NCI-H524 (cell line): ENCODE measurements around the gene PTPN14.
"Not testable (repeated sequence)": the region's sequence is repeated elsewhere in the genome, so short reads cannot be mapped to it uniquely, and the experiment has no call there.

Experiments used
- DNase-seq, 2 experiments: peaks; one replicate each; lab custom pipeline; 2025; lab: John Stamatoyannopoulos, UW

Gene PTPN14

DNA sequence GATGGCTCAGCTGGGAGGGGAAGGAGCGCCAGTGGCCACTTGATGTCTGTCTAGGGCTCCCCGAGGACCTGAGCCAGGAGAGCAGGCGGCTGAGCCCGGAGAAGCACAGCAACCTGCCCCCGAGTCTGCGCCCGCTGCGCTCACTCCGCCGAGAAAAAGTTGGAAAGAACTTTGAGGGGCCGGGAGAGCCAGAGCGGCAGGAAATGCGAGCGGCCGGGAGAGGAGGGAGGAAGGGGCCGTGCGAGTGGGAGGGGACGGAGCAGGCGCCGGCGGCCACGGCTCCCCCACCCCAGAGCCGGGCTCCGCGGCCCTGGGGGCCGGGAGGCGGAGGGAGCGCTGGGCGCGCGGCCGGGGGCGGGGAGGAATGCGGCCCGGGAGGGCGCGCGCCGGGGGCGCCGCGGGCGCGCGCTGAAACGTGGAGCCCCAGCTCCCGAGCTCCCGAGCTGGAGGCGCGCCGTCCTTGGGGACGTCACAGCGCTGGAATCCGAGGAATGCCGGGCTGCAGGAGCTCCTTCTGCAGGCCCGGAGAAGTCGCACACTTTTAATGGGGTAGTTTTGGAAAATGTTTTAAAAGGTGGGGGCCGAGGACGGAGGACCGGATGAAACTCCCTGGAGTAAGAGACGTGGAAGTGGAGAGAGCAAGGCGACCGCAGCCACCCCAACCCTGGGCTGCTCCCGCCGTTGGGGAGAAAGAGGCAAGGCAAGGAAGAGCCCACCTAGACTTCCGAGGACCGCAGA is at the start of gene PTPN14:
Gene PTPN14 (minus strand): TSS at position 167 of the 738 bp plus-strand sequence. CDS start 86,799 bp downstream, outside the sequence.
- DNase-seq = peak; percentile 79 to 80

DNA sequence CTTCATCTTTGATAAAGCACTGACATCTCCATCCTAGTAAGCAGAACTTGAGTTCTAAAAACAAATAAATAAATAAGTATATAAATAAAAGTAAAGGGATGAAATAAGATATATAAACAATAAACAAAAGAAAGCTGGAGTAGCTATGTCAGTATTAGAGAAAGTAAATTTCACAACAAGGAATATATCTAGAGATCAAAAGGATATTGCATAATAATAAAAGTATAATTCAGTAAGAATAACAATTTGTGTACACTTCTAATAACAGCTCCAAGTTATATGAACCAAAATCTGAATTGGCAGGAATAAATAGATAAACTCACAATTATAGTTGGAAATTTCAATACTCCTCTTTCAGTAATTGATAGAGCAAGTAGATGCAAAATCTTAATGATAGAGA is 41.8 kb upstream of the PTPN14 start:
- no peak for DNase-seq

DNA sequence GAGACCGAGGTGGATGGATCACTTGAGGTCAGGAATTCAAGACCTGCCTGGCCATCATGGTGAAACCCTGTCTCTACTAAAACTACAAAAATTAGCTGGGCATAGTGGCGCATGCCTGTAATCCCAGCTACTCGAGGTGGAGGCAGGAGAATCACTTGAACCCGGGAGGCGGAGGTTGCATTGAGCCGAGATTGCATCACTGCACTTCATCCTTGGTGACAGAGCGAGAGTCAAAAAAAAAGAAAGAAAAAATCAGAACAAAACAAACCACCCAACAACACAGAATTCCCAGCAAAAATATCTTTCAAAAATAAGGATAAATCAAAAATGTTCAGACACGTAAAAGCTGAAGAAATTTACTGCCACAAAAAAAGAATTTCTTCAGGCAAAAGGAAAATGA is 40.5 kb upstream of the PTPN14 start:
- DNase-seq = not testable (repeated sequence)

DNA sequence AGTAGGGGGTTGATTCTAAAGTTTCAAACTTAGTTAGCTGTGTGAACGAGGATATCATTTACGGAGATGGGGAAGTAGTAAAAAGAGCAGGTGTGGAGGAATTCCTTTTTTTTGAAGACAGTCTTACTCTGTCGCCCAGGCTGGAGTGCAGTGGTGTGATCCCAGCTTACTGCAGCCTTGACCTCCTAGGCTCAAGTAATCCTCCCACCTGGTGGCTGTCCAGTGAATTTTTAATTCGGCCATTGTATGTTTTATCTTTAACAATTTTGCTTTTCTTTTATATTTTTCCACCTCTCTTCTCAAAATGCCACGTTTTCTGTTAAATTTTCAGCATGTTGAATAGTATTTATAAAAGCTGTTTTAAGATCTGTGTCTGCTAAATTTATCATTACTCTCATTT is 39.3 kb upstream of the PTPN14 start:
- no peak for DNase-seq

DNA sequence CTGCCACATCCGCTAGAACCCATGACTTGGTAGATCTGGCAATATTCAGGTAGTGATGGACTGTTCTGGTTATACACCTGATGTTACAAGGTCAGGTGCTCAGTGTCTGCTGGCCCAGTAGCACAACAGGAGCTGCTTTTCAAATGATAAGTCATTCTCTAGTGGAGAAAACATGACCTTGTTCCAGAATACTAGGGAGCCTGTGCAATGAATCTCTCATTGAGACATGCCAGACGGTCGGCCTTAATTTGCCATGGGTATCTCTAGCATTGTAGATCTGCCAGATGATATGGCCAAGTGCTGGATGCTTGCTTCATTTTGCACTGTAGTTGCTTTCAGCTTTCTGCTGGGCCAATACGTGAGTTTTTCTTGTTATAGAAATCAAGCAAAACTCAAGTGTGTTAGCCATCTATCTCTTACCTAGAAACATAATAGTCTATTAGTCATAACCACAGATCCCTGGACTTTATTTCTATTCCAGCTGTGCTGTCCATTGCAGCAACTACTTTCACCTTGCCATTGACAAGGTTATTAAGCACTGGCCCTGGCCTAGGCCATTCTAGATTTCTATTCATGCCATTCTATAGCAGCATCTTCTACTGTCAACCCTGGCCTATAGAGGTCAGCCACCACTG is 37.7 kb upstream of the PTPN14 start:
- no peak for DNase-seq

DNA sequence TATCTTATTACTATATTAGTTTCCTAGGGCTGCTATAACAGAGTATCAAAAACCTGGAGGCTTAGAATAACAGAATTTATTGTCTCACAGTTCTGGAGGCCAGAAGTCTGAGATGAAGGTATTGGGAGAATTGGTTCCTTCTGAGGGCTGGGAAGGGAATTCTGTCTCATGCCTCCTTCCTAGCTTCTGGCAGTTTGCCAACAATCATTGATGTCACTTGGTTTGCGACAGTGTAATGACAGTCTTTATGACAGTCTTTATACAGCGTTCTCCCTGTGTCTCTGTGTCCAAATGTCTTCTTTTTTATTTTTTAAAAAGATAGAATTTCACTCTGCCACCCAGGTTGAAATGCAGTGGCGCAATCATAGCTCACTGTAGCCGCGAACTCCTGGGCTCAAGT is 35.8 kb upstream of the PTPN14 start:
- DNase-seq = no peak

DNA sequence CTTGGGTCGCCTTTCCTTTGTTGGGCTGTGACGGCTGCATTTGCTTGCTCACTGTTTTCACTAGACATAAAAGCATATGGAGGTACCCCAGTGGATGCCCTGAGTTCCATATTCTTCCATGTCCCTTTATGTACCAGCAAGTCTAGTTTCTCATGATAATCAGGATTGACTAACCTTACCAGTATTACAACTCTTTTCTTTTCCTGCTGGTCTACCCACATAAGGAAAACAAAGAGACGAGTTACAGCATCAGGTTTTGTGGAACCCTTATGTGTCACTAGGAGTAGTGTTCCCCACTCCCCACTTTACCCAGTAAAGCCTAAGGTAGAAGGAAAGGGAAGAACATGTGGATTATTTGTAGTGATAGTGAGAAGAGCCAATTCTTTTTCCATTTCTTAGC is 35.2 kb upstream of the PTPN14 start:
- DNase-seq = no peak

DNA sequence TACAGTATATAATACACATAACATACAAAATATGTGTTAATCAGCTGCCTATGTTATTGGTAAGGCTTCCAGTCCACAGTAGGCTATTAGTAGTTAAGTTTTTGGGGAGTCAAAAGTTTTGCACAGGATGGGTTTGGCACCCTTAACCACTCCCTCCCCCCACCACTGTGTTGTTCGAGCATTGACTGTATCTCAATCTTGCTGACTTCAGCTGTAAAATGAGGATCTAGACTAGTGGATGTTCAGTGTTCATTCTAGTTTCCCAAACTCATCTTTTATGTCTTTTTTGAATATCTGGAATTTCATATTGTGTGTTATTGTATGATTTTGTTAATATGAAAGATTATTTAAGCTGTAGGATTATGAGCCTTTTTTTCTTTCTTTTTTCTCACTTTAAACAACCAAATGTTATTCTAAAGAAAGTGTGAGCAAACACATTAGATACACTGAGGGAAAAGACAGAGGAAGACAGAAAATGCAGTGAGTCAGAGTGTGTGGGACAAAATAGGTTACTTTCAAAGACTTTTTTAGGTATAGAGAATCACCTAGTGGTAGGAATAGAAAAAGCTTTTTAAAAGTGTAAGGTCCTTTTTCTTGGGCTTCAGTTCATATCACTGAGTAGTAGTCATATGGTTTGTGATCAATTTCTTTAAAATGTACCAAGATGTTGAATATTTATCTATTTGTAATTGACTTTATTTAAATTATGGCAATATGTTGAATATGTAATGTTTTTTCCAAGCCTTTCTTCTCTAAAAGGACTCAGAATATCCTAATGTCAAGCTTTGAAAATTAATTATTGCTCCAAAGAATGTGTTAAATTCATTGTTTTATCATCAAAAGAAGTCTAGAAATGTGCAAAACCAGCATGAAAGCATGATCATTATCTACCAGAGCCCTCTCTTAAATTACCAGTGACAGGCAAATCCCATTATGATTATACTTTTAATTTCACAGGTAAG is 33.7 kb upstream of the PTPN14 start:
- DNase-seq = peak in 1 of 2 experiments; percentile 57

DNA sequence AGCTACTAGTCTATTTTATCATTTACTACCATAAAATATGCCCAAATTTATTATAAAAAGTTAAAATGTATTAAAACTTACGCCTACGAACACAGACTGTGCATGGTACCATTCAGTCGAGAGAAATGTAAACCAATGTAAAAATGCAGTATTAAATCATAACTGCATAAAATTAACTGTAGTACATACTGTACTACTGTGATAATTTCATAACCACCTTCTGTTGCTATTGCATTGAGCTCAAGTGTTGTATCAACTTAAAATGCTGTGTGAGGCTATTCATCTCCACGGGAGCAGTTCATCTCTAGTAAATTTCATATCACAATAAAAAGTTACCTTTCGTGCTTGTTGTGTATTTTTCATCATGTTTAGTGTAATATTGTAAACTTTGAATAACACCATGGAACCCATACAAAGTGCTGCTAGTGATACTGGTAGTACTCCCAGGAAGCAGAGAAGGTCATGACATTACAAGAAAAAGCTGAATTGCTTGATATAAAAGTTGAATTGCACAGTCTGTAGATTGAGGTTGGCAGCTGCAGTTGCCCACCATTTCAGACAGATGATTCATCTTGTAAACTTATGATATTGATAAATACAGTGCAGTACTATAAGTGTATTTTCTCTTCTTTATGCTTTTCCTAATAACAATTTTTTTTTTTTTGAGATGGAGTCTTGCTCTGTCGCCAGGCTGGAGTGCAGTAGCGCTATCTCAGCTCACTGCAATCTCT is 32.6 kb upstream of the PTPN14 start:
- DNase-seq = no peak

DNA sequence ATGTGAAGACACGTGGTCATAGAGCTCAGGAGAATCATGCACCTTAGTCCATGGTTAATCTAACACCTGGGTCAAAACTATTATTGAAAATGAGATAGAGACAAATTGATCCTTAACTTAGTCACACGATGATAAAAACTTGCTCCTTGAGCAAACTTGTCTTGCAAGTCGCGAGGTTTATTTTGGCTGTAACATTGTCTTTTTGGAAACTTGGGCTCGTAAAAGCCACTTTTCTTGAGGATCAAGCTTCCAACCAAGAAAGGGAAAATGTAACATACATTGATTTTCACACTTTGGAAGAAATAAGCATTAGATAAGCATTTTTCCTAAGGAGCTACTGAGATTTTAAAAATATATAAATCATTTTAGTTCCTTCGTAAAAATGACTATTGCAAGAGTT is 31.7 kb upstream of the PTPN14 start:
- DNase-seq = no peak

DNA sequence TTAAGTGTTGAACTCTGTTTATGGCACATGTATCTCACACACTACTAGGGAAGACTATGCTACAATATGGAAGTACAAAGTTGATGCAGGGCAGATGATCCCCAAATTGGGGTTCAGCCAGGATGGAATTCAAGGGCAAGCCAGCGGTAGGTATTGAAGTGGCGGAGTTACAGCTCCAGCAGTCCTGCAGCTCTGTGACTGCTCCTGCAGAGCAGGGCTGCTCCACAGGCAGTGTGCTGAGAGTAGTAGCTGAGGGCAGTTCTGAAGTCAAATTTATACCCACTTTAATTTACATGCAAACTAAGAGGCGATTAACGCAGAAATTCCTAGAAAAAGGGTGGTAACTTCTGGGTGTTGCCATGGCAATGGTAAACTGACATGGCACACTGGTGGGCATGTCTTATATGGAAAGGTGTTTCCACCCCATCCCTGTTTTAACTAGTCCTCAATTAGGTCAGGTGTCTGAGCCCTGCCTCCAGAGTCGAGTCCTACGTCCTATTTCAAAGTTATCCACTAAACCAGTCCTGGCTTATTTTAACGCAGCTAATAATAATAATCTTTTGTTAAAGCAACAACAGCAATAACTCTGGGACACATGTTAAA is 31.0 kb upstream of the PTPN14 start:
- no peak for DNase-seq

DNA sequence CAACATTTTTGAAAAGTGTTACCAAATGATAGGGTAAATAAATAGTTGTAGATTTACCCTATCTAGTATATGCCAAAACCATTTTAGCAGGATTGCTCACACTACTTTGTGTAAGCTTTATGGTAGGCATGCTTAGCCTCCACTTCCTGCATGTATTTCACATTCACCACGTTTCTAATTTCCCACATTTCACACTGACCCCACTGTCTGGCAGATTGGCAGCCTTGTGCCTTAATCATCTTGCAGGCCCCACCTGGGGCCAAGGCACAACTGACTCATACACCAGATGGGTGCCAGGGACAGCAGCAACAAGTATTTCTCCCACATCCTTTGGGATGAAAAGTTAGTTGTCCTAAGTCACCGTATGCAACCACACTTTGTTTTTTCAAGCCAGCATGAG is 30.4 kb upstream of the PTPN14 start:
- peak; percentile 20 to 82 for DNase-seq

DNA sequence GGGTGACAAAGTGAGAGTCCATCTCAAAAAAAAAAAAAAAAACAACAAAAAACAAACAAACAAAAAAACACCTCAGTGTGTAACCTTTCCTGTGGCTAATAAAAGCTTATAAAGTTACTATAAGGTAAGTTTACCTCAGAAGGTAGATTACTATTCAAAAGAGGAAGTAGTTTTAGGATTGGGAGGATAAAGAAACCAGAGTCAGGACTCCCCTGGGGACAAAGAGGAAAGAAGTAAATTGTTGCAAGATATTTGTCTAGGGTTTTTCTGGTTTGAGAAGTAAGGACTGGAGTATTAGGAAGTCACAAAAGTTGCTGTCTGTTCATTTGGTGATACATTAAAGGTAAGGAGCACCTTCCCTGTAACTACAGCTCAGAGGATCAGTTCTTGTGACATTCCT is 27.8 kb upstream of the PTPN14 start:
- no peak for DNase-seq

DNA sequence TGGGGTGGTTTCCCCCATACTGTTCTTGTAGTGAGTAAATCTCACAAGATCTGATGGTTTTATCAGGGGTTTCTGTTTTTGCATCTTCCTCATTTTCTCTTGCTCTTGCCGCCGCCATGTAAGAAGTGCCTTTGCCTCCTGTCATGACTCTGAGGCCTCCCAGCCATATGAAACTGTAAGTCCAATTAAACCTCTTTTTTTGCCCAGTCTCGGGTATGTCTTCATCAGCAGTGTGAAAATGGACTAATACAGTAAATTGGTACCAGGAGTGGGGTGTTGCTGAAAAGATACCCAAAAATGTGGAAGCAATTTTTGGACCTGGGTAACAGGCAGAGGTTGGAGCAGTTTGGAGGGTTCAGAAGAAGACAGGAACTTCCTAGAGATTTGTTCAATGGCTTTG is 24.7 kb upstream of the PTPN14 start:
- DNase-seq = not testable (repeated sequence)

DNA sequence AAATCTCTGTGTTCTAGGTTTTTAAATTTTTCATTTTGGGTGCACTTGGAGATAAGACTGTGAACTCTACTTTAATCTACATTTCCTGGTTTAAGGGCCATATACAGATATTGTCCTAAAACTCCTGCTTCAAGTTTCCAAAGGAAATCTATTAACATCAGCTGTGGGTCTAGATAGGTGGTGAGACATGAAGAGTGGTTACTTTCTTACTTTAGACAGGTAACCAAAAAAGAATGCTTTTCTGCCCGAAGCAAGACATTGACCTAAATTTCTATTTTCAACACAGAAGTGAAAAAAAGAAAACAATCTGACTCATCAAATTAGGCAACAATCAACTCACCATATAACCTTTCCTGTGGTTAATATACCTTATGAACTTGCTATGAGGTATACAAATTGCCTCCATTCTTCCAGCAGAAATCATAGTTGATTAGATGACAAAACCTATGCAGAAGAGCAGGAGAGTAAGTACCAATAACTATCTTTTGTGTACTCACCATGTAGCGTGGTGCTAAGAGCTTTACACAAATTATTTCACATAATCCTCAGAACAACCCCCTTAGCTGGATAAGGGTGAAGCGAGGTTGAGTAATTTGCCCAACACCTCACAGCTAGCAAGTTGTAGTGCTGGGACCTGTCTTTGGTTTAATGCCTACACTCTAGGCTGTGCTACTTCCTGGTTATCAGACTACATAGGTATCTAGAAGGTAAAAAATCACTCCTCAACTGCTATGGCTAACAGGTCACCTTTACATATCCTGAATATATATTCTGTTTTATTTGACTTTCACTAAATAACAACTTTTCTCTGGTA is 23.4 kb upstream of the PTPN14 start:
- no peak for DNase-seq

DNA sequence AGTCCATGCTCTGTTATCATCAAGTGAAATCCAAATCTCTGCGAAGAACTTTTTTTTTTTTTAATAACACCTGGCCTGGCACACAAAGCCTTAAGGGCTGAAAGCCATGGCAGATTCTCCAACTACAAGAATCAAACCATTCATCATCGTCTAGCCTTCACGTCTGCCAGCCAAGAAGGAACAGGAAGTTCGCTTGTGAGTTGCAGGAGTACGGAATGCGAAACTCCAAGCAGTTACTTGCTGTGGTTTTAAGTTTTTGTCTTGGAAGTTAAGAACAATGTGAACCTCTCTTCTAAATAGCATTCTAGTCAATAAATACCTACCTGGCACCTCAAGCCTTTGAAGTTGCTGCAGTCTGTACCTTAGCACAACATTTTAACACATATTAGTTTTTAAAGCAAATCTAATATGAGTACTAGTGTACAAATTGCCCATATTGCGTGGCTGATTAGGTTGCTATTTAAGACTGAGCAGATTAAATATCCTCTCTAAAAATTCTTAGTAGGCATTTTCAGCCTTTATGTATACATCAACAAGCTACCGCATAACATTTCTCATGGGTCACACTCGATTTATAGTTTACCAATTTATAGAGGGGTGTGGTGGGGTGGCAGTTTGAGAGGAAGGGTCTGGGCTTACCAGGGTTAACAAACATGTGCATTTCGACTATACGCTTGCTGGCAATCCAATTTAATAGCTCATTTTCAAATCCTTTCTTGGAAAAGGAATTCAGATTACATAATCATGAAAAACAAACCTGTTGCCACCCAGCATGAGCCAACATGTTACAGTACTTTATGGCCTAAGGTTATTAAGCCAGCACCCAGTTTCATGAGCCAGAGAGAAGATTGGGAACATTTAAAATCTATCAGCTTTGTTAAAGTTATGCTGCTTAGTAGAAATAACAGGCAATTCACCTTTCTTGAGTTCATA is 22.2 kb upstream of the PTPN14 start:
- DNase-seq = no peak

DNA sequence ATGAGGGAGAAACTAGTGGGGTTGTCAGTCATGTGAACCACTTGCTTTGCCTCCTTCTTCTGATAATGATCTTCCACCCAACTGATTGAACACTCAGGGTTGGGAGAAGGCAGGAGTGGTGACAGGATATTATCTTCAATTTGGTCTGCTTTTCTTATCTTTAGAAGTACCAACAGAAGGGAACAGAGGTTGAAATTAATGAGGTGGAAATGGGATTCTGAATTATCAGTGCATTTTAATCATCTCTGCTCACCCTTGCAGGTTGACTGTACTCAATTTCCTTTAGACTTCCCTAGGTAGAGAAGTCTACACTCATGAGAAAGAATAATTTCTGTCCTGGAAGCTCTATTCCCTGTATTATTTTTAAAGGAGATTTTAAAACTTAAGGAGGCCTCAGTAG is 19.9 kb upstream of the PTPN14 start:
- no peak for DNase-seq

DNA sequence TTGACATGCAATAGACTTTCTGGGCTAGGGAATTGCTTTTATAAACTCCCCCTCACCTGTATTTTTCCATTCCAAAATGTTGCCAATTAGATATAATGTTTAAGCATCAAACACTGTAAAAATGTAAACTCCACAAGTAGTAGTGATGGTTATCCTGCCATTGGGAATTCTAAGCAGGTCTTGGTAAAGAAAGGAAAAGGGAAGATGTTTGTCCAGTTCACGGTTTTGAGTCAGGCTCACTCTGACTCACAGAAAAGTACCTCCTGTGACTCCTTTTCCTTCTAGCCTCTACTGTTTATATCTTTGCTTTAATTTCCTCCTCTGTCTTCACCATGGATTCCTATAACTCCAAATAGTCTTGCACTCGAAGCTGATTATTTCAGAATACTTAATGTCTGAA is 19.0 kb upstream of the PTPN14 start:
- DNase-seq = no peak

DNA sequence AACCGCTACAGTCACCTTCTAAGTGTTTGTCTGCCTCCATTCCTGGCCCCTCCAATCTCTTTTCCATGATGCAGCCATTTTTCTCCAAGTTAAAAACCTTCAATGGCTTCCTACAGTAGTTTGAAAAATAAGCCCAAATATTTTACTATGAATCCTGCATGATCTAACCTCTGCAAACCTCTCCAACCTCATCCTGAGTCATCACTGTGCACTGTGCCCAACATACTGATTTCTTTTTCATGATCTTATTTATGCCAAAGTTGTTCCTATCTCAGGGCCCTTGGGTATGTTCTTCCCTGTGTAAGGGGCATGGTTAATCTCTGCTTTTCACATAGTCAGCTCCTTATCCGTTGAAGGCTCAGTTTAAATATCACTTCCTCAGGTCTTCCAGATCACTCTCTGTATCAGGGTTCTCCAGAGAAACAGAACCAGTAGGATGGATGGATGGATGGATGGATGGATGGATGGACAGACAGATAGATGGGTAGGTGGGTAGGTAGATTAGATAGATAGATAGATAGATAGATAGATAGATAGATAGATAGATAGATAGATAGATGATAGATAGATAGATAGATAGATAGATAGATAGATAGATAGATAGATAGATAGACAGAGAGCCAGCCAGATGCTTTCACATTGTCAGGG is 18.1 kb upstream of the PTPN14 start:
- no peak for DNase-seq
